NT2/D1 (cell line): ENCODE measurements around the gene ATF7.
"Not testable (repeated sequence)": the region's sequence is repeated elsewhere in the genome, so short reads cannot be mapped to it uniquely, and the experiment has no call there.

Source experiments
- SUZ12 ChIP-seq: IDR thresholded peaks from 2 replicates; pipeline ENCODE4 v1.6.1; 2011; ENCODE audit not compliant: insufficient read length, insufficient read depth; ENCODE audit errors: extremely low read depth
- YY1 ChIP-seq: IDR thresholded peaks from 2 replicates; pipeline ENCODE4 v1.6.1; 2011; ENCODE audit not compliant: insufficient read length, insufficient read depth

- TF ChIP-seq YY1, SUZ12: not testable (repeated sequence)
These were observed 76.1 kb downstream of the ATF7 start for GRCh38 chr12:53550131-53550530.
